Mesenteric fat pad (tissue), 1 donor: ENCODE data around the gene GNAZ. TPM values are rescaled to one million over a fixed set of nuclear protein-coding genes. Genes with fewer than 3 reads are reported as not detected.

Experiments
- total RNA-seq: library from RNA; stranded (reverse); fragmentation: NEBNext Ultra II Directional; extraction: Animal tissue kit (Norgen Biotek cat#: 25700); gene quantifications from one replicate; pipeline ENCODE4 v1.2.1, GENCODE V29; 2021
- donor health status: DM: yes; HTN: yes; CAD: no.

GNAZ gene
- total RNA-seq, 1 donor from 2014 or later: 18.3 TPM

Other genes with a start within 250 kb of the GNAZ start
- not detected for gene IGLL5, start 182.7 kb upstream of the GNAZ start, total RNA-seq
- gene RSPH14, start 71.5 kb downstream of the GNAZ start, total RNA-seq: not detected
- 3.2 TPM for gene RAB36, start 75.0 kb downstream of the GNAZ start, total RNA-seq
- gene BCR, start 110.0 kb downstream of the GNAZ start, total RNA-seq: 98.1 TPM